ENCODE measurements around the gene RHOF. TPM values are rescaled to one million over a fixed set of nuclear protein-coding genes. Genes with fewer than 3 reads are reported as not detected.
A peak's percentile ranks its signal among the peaks of the same experiment; 100 is the strongest.

Gene RHOF
- total and polyA plus RNA-seq, 4 donors = 15.1 to 34.7 (median 24.8) TPM

DNA sequence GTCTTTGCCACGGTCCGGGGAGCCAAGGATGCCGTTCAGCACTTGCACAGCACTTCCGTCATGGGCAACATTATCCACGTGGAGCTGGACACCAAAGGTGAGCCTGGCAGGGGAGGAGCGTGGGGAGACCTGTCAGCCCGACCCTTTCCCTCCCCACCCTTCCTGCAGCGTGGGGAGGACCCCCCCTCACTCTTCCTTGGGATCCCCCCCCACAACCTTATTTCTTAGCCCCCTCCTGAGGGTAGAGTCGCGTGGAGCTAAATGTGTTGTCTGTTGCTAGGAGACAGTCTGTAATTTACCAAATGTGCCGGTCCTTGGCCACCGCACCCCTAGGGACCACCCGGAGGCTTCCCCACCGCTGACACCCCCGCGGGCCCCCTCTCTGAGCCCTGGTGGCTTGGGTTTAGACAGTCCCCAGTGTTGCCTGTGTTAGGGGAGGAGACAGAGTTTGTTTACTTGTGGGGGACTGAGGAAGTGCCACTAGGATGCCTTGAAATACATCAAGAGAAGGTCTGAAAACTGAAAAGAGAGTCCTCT, 12.6 kb upstream of the RHOF start:
- Histone ChIP-seq H3K4me3 (peak overlapping the region; percentile 21), H3K9ac (ENCODE audit: insufficient read depth in 1 of 2, low read length in 2 of 2) (peak overlapping the region in 1 of 2 donors; percentile 61), H3K27ac (ENCODE audit: low read depth in 1 of 2, low read length in 1 of 2) (peak overlapping the region in 1 of 2 donors; percentile 65), H3K36me3 (ENCODE audit: control insufficient read depth in 4 of 4, insufficient read depth in 4 of 4, low read length in 4 of 4) (peaks cover 0 to 36% (median 16%) of the 10 kb centered on the region in 4 donors), H3K4me1 (ENCODE audit: control insufficient read depth in 5 of 5, insufficient read depth in 5 of 5, low read length in 5 of 5) (peaks cover 5 to 23% (median 13%) of the 10 kb centered on the region in 5 donors), H3K9me3 (ENCODE audit: control insufficient read depth in 4 of 4, insufficient read depth in 3 of 4, low read length in 3 of 4) (no peaks in the 10 kb centered on the region), H3K27me3 (ENCODE audit: control insufficient read depth in 3 of 3, insufficient read depth in 3 of 3, low read length in 2 of 3) (no peaks in the 10 kb centered on the region)
- WGBS, 2 donors = 6 to 8% methylated on average over 15 to 16 of the region's 16 CpGs
- DNase-seq (peak in 1 of 3 donors; percentile 34), ATAC-seq (ENCODE audit: insufficient read depth, low FRiP score) (no peak)
- TF ChIP-seq, protein P1, sequence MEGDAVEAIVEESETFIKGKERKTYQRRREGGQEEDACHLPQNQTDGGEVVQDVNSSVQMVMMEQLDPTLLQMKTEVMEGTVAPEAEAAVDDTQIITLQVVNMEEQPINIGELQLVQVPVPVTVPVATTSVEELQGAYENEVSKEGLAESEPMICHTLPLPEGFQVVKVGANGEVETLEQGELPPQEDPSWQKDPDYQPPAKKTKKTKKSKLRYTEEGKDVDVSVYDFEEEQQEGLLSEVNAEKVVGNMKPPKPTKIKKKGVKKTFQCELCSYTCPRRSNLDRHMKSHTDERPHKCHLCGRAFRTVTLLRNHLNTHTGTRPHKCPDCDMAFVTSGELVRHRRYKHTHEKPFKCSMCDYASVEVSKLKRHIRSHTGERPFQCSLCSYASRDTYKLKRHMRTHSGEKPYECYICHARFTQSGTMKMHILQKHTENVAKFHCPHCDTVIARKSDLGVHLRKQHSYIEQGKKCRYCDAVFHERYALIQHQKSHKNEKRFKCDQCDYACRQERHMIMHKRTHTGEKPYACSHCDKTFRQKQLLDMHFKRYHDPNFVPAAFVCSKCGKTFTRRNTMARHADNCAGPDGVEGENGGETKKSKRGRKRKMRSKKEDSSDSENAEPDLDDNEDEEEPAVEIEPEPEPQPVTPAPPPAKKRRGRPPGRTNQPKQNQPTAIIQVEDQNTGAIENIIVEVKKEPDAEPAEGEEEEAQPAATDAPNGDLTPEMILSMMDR (IDR thresholded peaks at IDR 0.05; ENCODE audit: control extremely low read depth, extremely low read depth) = no peak

DNA sequence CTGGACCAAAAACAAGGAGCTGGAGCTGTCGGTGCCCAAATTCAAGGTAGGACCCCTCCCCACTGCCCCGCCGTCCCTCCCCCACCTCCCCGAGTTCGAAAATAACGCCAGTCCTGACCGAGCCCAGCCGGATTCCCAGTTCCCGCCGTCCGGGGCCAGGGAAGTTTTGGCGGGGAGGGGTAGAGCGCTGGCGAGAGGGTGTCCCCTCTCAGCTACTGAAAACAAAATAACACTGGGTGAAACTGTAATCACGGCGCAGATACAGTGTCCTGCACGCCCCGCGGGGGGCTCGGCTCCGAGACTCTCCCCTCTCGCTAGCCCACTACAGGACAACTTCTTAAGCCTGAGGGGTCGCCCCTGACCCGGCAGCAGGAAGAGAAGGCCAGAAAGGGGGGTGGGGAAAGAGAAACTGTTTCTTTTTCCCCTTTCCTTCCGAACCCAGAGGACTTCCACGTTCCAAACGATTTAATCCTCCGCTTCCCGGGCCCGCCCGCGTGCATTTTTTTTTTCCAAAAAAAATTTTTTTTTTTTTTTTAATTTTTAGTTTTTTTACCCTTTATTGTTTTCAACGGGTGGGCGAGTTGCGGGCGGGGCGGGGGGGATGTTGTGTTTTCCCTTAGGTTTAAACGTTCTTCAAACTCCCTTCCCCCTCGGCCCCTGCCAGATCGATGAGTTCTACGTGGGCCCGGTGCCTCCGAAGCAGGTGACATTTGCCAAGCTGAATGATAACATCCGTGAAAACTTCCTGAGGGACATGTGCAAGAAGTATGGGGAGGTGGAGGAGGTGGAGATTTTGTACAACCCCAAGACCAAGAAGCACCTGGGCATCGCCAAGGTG, 11.9 kb upstream of the RHOF start:
- 2% methylated on average over 45 of the region's 45 CpGs for WGBS, 2 donors
- TF ChIP-seq, protein P1 (IDR thresholded peaks at IDR 0.05; ENCODE audit: control extremely low read depth, extremely low read depth) = no peak
- DNase-seq (peak; percentile 49 to 72 (median 63)), ATAC-seq (ENCODE audit: insufficient read depth, low FRiP score) (no peak)
- peaks cover 5 to 16% (median 7%) of the 10 kb centered on the region in 5 donors for H3K4me1 ChIP-seq (ENCODE audit: control insufficient read depth in 5 of 5, insufficient read depth in 5 of 5, low read length in 5 of 5)
- peak overlapping the region in 1 of 2 donors; percentile 61 for H3K9ac ChIP-seq (ENCODE audit: insufficient read depth in 1 of 2, low read length in 2 of 2)
- peak overlapping the region; percentile 90 to 99 for H3K27ac ChIP-seq (ENCODE audit: low read depth in 1 of 2, low read length in 1 of 2)
- H3K27me3 ChIP-seq (ENCODE audit: control insufficient read depth in 3 of 3, insufficient read depth in 3 of 3, low read length in 2 of 3) = no peaks in the 10 kb centered on the region
- H3K9me3 ChIP-seq (ENCODE audit: control insufficient read depth in 4 of 4, insufficient read depth in 3 of 4, low read length in 3 of 4) = no peaks in the 10 kb centered on the region
- H3K4me3 ChIP-seq = peak overlapping the region; percentile 76
- peaks cover 0 to 29% (median 10%) of the 10 kb centered on the region in 4 donors for H3K36me3 ChIP-seq (ENCODE audit: control insufficient read depth in 4 of 4, insufficient read depth in 4 of 4, low read length in 4 of 4)

DNA sequence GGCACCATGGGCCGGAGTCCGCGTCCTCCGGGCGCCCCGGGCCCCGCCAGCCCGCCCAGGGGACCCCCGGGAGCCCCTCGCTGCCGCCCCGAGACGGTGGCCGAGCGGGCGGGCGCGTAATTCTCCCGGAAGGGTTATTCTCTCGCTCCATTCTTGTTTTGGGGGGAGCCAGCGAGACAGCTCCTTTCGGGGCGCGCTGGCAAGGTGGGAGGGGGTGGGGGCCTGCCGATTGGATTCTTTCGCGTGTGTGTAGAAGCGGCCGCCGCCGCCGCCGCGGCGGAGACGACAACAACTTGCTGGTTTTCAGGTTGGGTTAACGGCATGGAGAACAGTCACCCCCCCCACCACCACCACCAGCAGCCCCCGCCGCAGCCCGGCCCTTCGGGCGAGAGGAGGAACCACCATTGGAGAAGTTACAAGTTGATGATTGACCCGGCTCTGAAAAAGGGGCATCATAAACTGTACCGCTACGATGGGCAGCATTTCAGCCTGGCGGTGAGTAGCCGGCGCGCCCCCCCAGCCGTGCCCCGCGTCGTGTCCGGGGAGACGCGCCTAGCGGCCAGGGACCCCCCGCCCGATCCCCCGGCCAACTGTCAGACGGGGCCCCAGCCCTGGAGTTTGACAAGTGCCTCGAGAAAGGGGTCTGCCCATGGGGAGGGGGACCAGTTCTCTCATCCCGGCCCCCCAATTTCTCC, 11.1 kb upstream of the RHOF start:
- Histone ChIP-seq H3K36me3 (ENCODE audit: control insufficient read depth in 4 of 4, insufficient read depth in 4 of 4, low read length in 4 of 4) (peaks cover 0 to 21% (median 7%) of the 10 kb centered on the region in 4 donors), H3K9me3 (ENCODE audit: control insufficient read depth in 4 of 4, insufficient read depth in 3 of 4, low read length in 3 of 4) (no peaks in the 10 kb centered on the region), H3K4me1 (ENCODE audit: control insufficient read depth in 5 of 5, insufficient read depth in 5 of 5, low read length in 5 of 5) (peaks cover 5 to 16% (median 6%) of the 10 kb centered on the region in 5 donors), H3K27me3 (ENCODE audit: control insufficient read depth in 3 of 3, insufficient read depth in 3 of 3, low read length in 2 of 3) (no peaks in the 10 kb centered on the region), H3K9ac (ENCODE audit: insufficient read depth in 1 of 2, low read length in 2 of 2) (no peak overlapping the region), H3K27ac (ENCODE audit: low read depth in 1 of 2, low read length in 1 of 2) (peak overlapping the region; percentile 90 to 99), H3K4me3 (peak overlapping the region; percentile 76)
- WGBS, 2 donors = 0 to 1% methylated on average over 55 to 63 of the region's 63 CpGs
- TF ChIP-seq, protein P1 (IDR thresholded peaks at IDR 0.05; ENCODE audit: control extremely low read depth, extremely low read depth) = no peak
- DNase-seq (peak in 2 of 3 donors; percentile 37 to 48), ATAC-seq (ENCODE audit: insufficient read depth, low FRiP score) (no peak)
